Pancreas (tissue), 10 donors: ENCODE results near the gene DDX5. TPM values are rescaled to one million over a fixed set of nuclear protein-coding genes. Genes with fewer than 3 reads are reported as not detected.

ENCODE experiments used
- ATAC-seq, 4 donors: fragments of 200-7000 bp; cut with Tn5 transposase; one replicate each; pipeline versions ENCODE4 v1.8.0 to v1.9.1; 2020; ENCODE audit warnings: mild to moderate bottlenecking in 4 of 4, moderate library complexity in 4 of 4
- DNase-seq, 6 donors: peaks; one replicate each; pipeline ENCODE4 v3.0.0-alpha.2; 2020
- FAIRE-seq: peaks from 2 replicates; lab custom pipeline; 2012; peaks lifted over from hg19 to GRCh38; lab: Jason Lieb, UNC
- H3K27ac ChIP-seq, 4 donors: fragments of 200-600 bp; sonication (generic); 1 replicate in 3 of 4; 2 replicates in 1 of 4; pipeline versions ENCODE4 v1.5.0 to v1.8.0; 2020
- H3K27me3 ChIP-seq, 4 donors: fragments of 200-600 bp; one replicate each; pipeline ENCODE4 v1.8.0; 2021
- H3K36me3 ChIP-seq, 3 donors: fragments of 200-600 bp; sonication (generic) in 1 of 3; one replicate each; pipeline versions ENCODE4 v1.5.0 to v1.8.0; 2020 to 2021
- H3K4me1 ChIP-seq, 3 donors: fragments of 200-600 bp; one replicate each; pipeline ENCODE4 v1.8.0; 2021
- H3K4me3 ChIP-seq, 4 donors: fragments of 200-600 bp; sonication (generic) in 2 of 4; one replicate each; pipeline versions ENCODE4 v1.5.0 to v1.8.0; 2020 to 2021
- H3K9me3 ChIP-seq, 4 donors: fragments of 200-600 bp; one replicate each; pipeline ENCODE4 v1.8.0; 2021
- WGBS, 2 donors: extraction: QIAGEN DNeasy Blood & Tissue Kit; methylation state at CpG; one replicate each; pipeline ENCODE4 v1.1.7; 2013; 5-methylcytosine and 5-hydroxymethylcytosine counted together
- intact Hi-C, 3 donors: fragments of 100-400 bp; cut with DNase I; formaldehyde crosslinking; loops; one replicate each; pipeline versions ENCODE4 v1.11.1 to v1.14.2; 2022
- polyA plus RNA-seq, 2 donors: library from polyadenylated mRNA; stranded (reverse); fragments of 200-250 nt; gene quantifications; one replicate each; pipeline ENCODE4 v1.2.3, GENCODE V29; 2013
- total RNA-seq, 6 donors: library from RNA; stranded (reverse); fragmentation: NEBNext Ultra II Directional in 4 of 6; extraction: Animal tissue kit (Norgen Biotek cat#: 25700) in 4 of 6; gene quantifications; one replicate each; pipeline versions ENCODE4 v1.2.1 to v1.2.4, GENCODE V29; 2021 to 2023
- TF ChIP-seq, protein P1 (sequence below), 4 donors: fragments of 200-600 bp; sonication (generic) in 3 of 4; IDR thresholded peaks; one replicate each; pipeline versions ENCODE4 v1.5.0 to v1.8.0; 2021; ENCODE audit warnings: antibody characterized with exemption in 4 of 4
- donor health status: healthy with polysubstance abuse.
- donor health status: DM: no; HTN: no; CAD: no; lungs with moderate emphysema.
- donor health status: DM: no; HTN: no; CAD: no.
- donor health status: control.
- donor health status: control.
- donor health status: Bipolar disorder and iron deficiency.
- donor health status: DM: yes; HTN: yes; CAD: no.
- donor health status: DM: no; HTN: no; CAD: no.
- donor health status: DM: no; HTN: no; CAD: no.
- donor health status: DM: yes; HTN: yes; CAD: no.

Gene DDX5
- total and polyA plus RNA-seq, 8 donors, result 145 to 398 (median 229) TPM

DNA sequence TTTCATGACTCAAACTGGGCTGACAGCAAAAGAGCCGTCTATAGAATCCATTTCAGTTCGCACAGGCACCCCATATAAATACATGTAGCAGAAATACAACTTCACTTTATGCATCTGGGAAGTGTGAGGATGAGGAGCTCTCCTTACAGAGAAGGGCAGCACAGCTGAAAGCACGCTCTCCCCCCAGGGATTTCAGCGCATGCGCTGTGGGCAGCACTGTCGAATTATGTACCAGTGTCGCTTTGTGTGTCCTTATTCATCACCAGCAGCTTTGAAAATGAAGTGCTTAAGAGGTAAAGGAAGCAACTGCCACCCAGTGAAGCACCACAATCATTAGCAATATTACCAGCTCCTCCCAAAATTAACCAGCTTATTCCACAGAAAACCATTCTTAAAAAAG lies 40.6 kb upstream of the DDX5 start:
- DNase-seq (no peak), ATAC-seq (no peak), FAIRE-seq (no peak)
- Histone ChIP-seq H3K4me3 (no peak overlapping the region), H3K36me3 (peaks cover 0 to 10% (median 9%) of the 10 kb centered on the region in 3 donors), H3K4me1 (no peaks in the 10 kb centered on the region), H3K9me3 (no peaks in the 10 kb centered on the region), H3K27ac (no peak overlapping the region), H3K27me3 (no peaks in the 10 kb centered on the region)
- TF ChIP-seq, protein P1, sequence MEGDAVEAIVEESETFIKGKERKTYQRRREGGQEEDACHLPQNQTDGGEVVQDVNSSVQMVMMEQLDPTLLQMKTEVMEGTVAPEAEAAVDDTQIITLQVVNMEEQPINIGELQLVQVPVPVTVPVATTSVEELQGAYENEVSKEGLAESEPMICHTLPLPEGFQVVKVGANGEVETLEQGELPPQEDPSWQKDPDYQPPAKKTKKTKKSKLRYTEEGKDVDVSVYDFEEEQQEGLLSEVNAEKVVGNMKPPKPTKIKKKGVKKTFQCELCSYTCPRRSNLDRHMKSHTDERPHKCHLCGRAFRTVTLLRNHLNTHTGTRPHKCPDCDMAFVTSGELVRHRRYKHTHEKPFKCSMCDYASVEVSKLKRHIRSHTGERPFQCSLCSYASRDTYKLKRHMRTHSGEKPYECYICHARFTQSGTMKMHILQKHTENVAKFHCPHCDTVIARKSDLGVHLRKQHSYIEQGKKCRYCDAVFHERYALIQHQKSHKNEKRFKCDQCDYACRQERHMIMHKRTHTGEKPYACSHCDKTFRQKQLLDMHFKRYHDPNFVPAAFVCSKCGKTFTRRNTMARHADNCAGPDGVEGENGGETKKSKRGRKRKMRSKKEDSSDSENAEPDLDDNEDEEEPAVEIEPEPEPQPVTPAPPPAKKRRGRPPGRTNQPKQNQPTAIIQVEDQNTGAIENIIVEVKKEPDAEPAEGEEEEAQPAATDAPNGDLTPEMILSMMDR (IDR thresholded peaks at IDR 0.05), result no peak
- intact Hi-C loops, result no loop called here
- WGBS, 2 donors, result 87 to 90% methylated on average over 7 of the region's 7 CpGs

DNA sequence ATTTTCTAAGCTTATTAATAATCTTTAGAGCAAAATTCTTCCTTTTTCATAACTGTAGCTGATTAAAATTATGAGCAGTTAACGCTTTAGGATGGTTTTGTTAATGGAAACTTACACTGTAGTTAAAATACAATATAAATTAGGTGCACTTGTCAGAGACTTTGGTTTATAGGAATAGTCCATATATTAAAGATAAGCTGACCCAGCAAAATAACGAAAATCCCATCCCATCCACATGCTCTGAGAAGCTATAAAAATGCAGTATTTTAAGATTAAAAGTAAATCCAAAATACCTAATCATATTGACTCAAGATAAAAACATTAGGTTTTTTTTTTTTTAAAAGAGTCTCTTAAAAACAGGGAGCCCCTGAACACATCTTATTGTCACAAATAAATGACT lies 38.7 kb upstream of the DDX5 start:
- Histone ChIP-seq H3K4me1 (no peaks in the 10 kb centered on the region), H3K36me3 (peaks cover 0 to 10% (median 9%) of the 10 kb centered on the region in 3 donors), H3K27ac (no peak overlapping the region), H3K27me3 (no peaks in the 10 kb centered on the region), H3K4me3 (no peak overlapping the region), H3K9me3 (no peaks in the 10 kb centered on the region)
- DNase-seq (no peak), ATAC-seq (no peak), FAIRE-seq (no peak)
- TF ChIP-seq, protein P1 (IDR thresholded peaks at IDR 0.05), result no peak
- intact Hi-C loops, result no loop called here
- 80 to 91% methylated on average over 2 of the region's 2 CpGs for WGBS, 2 donors

DNA sequence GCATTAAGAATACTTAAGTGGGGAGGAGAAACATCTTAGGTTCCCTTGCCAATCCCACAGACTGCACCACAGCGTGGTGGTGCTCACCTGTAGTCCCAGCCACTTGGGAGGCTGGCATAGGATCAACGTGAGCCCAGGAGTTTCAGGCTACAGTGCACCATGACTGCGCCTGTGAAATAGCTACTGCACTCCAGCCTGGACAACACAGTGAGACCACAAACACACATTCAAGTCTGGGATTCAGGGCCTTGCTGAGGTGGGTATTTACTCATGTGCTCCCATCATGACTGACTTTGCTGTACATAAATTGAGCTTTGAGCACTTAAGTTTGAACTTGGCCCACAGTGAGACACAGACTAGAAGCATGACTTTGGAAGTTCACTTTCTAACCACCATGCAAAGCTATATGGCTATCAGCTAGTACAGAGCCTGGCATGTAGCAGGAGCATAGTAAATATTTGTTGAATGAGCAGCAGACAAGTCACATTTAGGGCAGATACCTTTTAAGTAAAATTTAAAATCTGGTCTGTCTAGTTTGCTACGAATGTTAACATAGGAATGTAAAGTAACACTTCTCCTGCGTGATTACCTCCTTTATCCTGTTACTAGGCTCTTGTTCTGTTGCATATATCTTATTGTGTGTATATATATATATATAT lies 34.2 kb upstream of the DDX5 start:
- 88 to 90% methylated on average over 5 of the region's 5 CpGs for WGBS, 2 donors
- no peak overlapping the region for H3K4me3 ChIP-seq

DNA sequence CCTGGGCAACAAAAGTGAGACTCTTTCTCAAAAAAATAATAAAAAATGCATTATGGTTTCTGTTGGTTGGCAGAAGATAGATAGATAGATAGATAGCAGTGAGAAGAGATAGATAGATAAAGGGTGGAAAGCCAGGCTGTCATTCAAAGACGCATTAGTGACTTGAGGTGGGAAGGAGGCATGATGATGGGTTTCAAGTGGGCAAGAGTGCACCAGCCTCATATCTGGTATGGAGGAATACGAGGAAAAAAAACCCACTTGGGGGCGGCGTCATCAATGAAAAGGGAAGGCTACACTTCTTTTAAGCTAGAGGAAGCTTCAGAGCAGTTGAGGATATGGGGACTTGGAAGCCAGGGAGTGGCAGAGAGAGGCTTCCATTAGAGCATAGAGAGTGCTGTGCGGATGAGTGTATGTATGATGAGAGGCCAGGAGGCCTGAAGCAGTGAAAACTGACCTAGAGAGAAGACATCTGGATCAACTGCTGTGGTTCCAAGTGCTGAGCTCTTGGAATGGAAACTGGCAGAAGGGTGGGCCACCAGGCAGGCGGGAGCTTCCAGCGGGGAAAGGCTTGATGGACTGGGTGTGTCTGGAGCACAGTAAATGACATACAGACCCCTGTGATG lies 32.5 kb upstream of the DDX5 start:
- ATAC-seq (peak in 1 of 4 donors; percentile 5), DNase-seq (no peak), FAIRE-seq (no peak)
- H3K4me1 ChIP-seq, result no peaks in the 10 kb centered on the region
- H3K27ac ChIP-seq, result no peak overlapping the region
- no peaks in the 10 kb centered on the region for H3K27me3 ChIP-seq
- TF ChIP-seq, protein P1 (IDR thresholded peaks at IDR 0.05), result no peak
- intact Hi-C loops, result no loop called here
- peaks cover 0 to 31% (median 13%) of the 10 kb centered on the region in 3 donors for H3K36me3 ChIP-seq
- 91 to 96% methylated on average over 7 of the region's 7 CpGs for WGBS, 2 donors
- no peaks in the 10 kb centered on the region for H3K9me3 ChIP-seq
- no peak overlapping the region for H3K4me3 ChIP-seq

More for the DNA sequence above, 34.2 kb upstream of the DDX5 start:
- H3K27ac ChIP-seq, result no peak overlapping the region
- no peaks in the 10 kb centered on the region for H3K4me1 ChIP-seq
- FAIRE-seq (no peak), DNase-seq (no peak), ATAC-seq (no peak)
- no peaks in the 10 kb centered on the region for H3K9me3 ChIP-seq
- intact Hi-C loops, result no loop called here
- no peaks in the 10 kb centered on the region for H3K27me3 ChIP-seq
- TF ChIP-seq, protein P1 (IDR thresholded peaks at IDR 0.05), result no peak
- peaks cover 0 to 28% (median 22%) of the 10 kb centered on the region in 3 donors for H3K36me3 ChIP-seq

DNA sequence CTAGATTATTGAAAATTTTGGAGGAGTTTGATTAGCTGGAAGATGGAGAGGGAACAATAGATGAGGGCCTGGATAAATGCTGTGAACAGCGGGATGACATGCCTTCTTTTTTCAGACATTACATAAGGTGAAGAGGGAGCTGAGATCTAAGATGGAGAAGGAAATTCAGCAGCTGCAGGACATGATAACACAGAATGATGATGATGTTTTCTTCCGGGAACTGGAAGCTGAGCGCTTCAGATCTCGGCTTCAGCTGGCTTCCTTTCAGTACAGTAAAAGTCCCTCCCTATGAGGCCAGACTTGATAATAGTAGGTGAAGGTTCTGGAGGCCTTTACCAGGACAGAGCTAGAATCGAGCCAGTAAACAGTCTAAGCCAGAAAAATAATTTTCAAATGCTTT lies 31.4 kb upstream of the DDX5 start:
- FAIRE-seq (no peak), DNase-seq (no peak), ATAC-seq (no peak)
- Histone ChIP-seq H3K9me3 (no peaks in the 10 kb centered on the region), H3K27ac (no peak overlapping the region), H3K4me1 (no peaks in the 10 kb centered on the region), H3K27me3 (no peaks in the 10 kb centered on the region), H3K36me3 (peaks cover 0 to 43% (median 22%) of the 10 kb centered on the region in 3 donors), H3K4me3 (no peak overlapping the region)
- TF ChIP-seq, protein P1 (IDR thresholded peaks at IDR 0.05), result no peak
- 76 to 84% methylated on average over 5 of the region's 5 CpGs for WGBS, 2 donors
- intact Hi-C loops, result no loop called here
